Transverse colon (tissue), 4 donors: ENCODE results near the gene KRT32. TPM values are rescaled to one million over a fixed set of nuclear protein-coding genes. Genes with fewer than 3 reads are reported as not detected.

Source experiments
- DNase-seq: peaks from one replicate; pipeline ENCODE4 v3.0.0-alpha.2; 2019
- H3K27ac ChIP-seq, 4 donors: fragments of 200-600 bp; sonication (generic); 2 replicates each; pipeline ENCODE4 v1.5.1; 2016 to 2018; ENCODE audit warnings: inconsistent platforms in 4 of 4
- H3K27me3 ChIP-seq: fragments of 200-600 bp; sonication (generic); 2 replicates; pipeline ENCODE4 v1.5.1; 2017; ENCODE audit warnings: inconsistent platforms
- H3K36me3 ChIP-seq, 4 donors: fragments of 200-600 bp; sonication (generic); 2 replicates each; pipeline ENCODE4 v1.5.1; 2017 to 2019; ENCODE audit warnings: inconsistent platforms in 4 of 4
- H3K4me1 ChIP-seq, 4 donors: fragments of 200-600 bp; sonication (generic); 2 replicates each; pipeline ENCODE4 v1.5.1; 2017 to 2020; ENCODE audit warnings: inconsistent platforms in 4 of 4
- H3K4me3 ChIP-seq, 4 donors: fragments of 200-600 bp; sonication (generic); 1 replicate in 1 of 4; 2 replicates in 3 of 4; pipeline versions ENCODE4 v1.5.1 to v1.6.1; 2017 to 2019; ENCODE audit warnings: inconsistent platforms in 4 of 4
- H3K9me3 ChIP-seq, 2 donors: fragments of 200-600 bp; sonication (generic); 2 replicates each; pipeline ENCODE4 v1.5.1; 2017 to 2019; ENCODE audit warnings: inconsistent platforms in 2 of 2
- CTCF ChIP-seq, 5 experiments: fragments of 200-600 bp in 3 of 5; fragments of 450-650 bp in 2 of 5; sonication (generic) in 3 of 5; IDR thresholded peaks; 1 replicate in 2 of 5; 2 replicates in 3 of 5; pipeline ENCODE4 v1.5.1; 2016 to 2017; ENCODE audit warnings: antibody characterized with exemption in 5 of 5, inconsistent platforms in 3 of 5, mild to moderate bottlenecking in 2 of 5, moderate library complexity in 1 of 5
- EP300 ChIP-seq: sonication (generic); formaldehyde crosslinking; IDR thresholded peaks from one replicate; pipeline ENCODE4 v1.6.1; 2017; ENCODE audit warnings: antibody characterized with exemption, low read depth
- POLR2A ChIP-seq: fragments of 450-650 bp; IDR thresholded peaks from one replicate; pipeline ENCODE4 v1.6.1; 2016; ENCODE audit warnings: antibody characterized with exemption, mild to moderate bottlenecking, moderate library complexity
- POLR2AphosphoS5 ChIP-seq, 3 donors: sonication (generic); formaldehyde crosslinking; IDR thresholded peaks; one replicate each; pipeline ENCODE4 v1.6.1; 2016; ENCODE audit warnings: antibody characterized with exemption in 3 of 3
- WGBS, 2 donors: methylation state at CpG; one replicate each; pipeline ENCODE4 v1.1.5; 2018; ENCODE audit warnings: low coverage in 1 of 2; 5-methylcytosine and 5-hydroxymethylcytosine counted together
- in situ Hi-C, 4 donors: fragments of 200-750 bp; cut with MboI; loops; one replicate each; pipeline versions ENCODE4 v1.15.0 to v1.15.1; 2017; ENCODE audit warnings: low sequenced_read_pairs in 3 of 4, low pct_ligation_motif_present in 1 of 4, low pct_unique_long_range_greater_than_20kb in 1 of 4
- intact Hi-C: fragments of 100-400 bp; cut with DNase I; formaldehyde crosslinking; loops from one replicate; pipeline ENCODE4 v1.15.1; 2023; ENCODE audit warnings: low total_unique reads
- total RNA-seq, 4 donors: library from RNA; depleted of rRNA; stranded (reverse); fragments of >200 nt; gene quantifications; one replicate each; pipeline ENCODE4 v1.1.0, GENCODE V29; 2016

The KRT32 gene
- total RNA-seq, 4 donors from 2014 or later: not detected

GRCh38 chr17:41421116-41421515 lies 46.1 kb downstream of the KRT32 start:
- no peak for DNase-seq
- Histone ChIP-seq H3K9me3 (no peaks in the 10 kb centered on the region), H3K36me3 (no peaks in the 10 kb centered on the region), H3K27me3 (no peaks in the 10 kb centered on the region), H3K4me1 (no peaks in the 10 kb centered on the region), H3K4me3 (no peak overlapping the region), H3K27ac (no peak overlapping the region)
- intact Hi-C loops: no loop called here
- in situ Hi-C loops: no loop called here
- TF ChIP-seq CTCF (IDR thresholded peaks at IDR 0.05): no peak
- TF ChIP-seq POLR2AphosphoS5 (IDR thresholded peaks at IDR 0.05): no peak
- no peak for TF ChIP-seq EP300
- TF ChIP-seq POLR2A: no peak
- WGBS, 2 donors: 73% methylated on average over 9 of the region's 9 CpGs; no CpG with 5 or more reads in 1 of the 2 donors

GRCh38 chr17:41420134-41420533 lies 47.1 kb downstream of the KRT32 start:
- TF ChIP-seq EP300 (no peak), CTCF (IDR thresholded peaks at IDR 0.05) (no peak), POLR2AphosphoS5 (IDR thresholded peaks at IDR 0.05) (no peak), POLR2A (no peak)
- Histone ChIP-seq H3K36me3 (no peaks in the 10 kb centered on the region), H3K27ac (no peak overlapping the region), H3K9me3 (no peaks in the 10 kb centered on the region), H3K4me1 (no peaks in the 10 kb centered on the region), H3K4me3 (no peak overlapping the region), H3K27me3 (no peaks in the 10 kb centered on the region)
- no peak for DNase-seq
- intact Hi-C loops: no loop called here
- WGBS, 2 donors: 68 to 90% methylated on average over 2 to 4 of the region's 4 CpGs
- in situ Hi-C loops: no loop called here

GRCh38 chr17:41419716-41420115 lies 47.5 kb downstream of the KRT32 start:
- Histone ChIP-seq H3K4me3 (no peak overlapping the region), H3K27ac (no peak overlapping the region), H3K36me3 (no peaks in the 10 kb centered on the region), H3K4me1 (no peaks in the 10 kb centered on the region), H3K9me3 (no peaks in the 10 kb centered on the region), H3K27me3 (no peaks in the 10 kb centered on the region)
- intact Hi-C loops: no loop called here
- no peak for DNase-seq
- WGBS, 2 donors: 85% methylated on average over 4 of the region's 4 CpGs; no CpG with 5 or more reads in 1 of the 2 donors
- TF ChIP-seq POLR2AphosphoS5 (IDR thresholded peaks at IDR 0.05) (no peak), CTCF (IDR thresholded peaks at IDR 0.05) (no peak), POLR2A (no peak), EP300 (no peak)
- in situ Hi-C loops: no loop called here

GRCh38 chr17:41418116-41418860 lies 48.9 kb downstream of the KRT32 start:
- intact Hi-C loops: no loop called here
- Histone ChIP-seq H3K27me3 (no peaks in the 10 kb centered on the region), H3K4me1 (no peaks in the 10 kb centered on the region), H3K9me3 (no peaks in the 10 kb centered on the region), H3K4me3 (no peak overlapping the region), H3K27ac (no peak overlapping the region), H3K36me3 (no peaks in the 10 kb centered on the region)
- 80 to 87% methylated on average over 3 to 7 of the region's 7 CpGs for WGBS, 2 donors
- no peak for DNase-seq
- in situ Hi-C loops: no loop called here
- TF ChIP-seq POLR2A: no peak
- no peak for TF ChIP-seq CTCF (IDR thresholded peaks at IDR 0.05)
- TF ChIP-seq POLR2AphosphoS5 (IDR thresholded peaks at IDR 0.05): no peak
- no peak for TF ChIP-seq EP300
